ENCODE measurements around the gene PRPS1L1. TPM values are rescaled to one million over a fixed set of nuclear protein-coding genes. Genes with fewer than 3 reads are reported as not detected.

PRPS1L1 gene
- total RNA-seq, 1 donor from 2014 or later, result not detected

Other genes with a start within 250 kb of the PRPS1L1 start
- gene SNX13, start 87.4 kb downstream of the PRPS1L1 start, total RNA-seq, result 20.5 TPM

All from left lobe of liver (tissue), 1 donor.